Lung microvascular endothelial cell (primary cell): ENCODE results near the gene OLFML2A. TPM values are rescaled to one million over a fixed set of nuclear protein-coding genes. Genes with fewer than 3 reads are reported as not detected.

Source experiments
- DNase-seq, 2 donors: peaks; one replicate each; pipeline versions ENCODE4 v3.0.0 to v3.0.0-alpha.2; 2010; ENCODE audit warnings: low read depth in 2 of 2
- total RNA-seq: library from RNA; depleted of rRNA; stranded (reverse); fragments of >200 nt; gene quantifications from 2 replicates; pipeline ENCODE4 v1.2.1, GENCODE V29; 2014

The OLFML2A gene
- total RNA-seq, 1 donor from 2014 or later: 2.2 TPM

- no peak for DNase-seq
These were observed 1.8 kb downstream of the OLFML2A start for GRCh38 chr9:124778575-124779367.

- peak; percentile 34 to 56 for DNase-seq
These were observed 2.6 kb downstream of the OLFML2A start for GRCh38 chr9:124779368-124780059.

- no peak for DNase-seq
These were observed 3.3 kb downstream of the OLFML2A start for GRCh38 chr9:124780060-124780756.

GRCh38 chr9:124780757-124781151 lies 3.8 kb downstream of the OLFML2A start:
- no peak for DNase-seq

GRCh38 chr9:124781967-124782660 lies 5.2 kb downstream of the OLFML2A start:
- DNase-seq: no peak

DNA sequence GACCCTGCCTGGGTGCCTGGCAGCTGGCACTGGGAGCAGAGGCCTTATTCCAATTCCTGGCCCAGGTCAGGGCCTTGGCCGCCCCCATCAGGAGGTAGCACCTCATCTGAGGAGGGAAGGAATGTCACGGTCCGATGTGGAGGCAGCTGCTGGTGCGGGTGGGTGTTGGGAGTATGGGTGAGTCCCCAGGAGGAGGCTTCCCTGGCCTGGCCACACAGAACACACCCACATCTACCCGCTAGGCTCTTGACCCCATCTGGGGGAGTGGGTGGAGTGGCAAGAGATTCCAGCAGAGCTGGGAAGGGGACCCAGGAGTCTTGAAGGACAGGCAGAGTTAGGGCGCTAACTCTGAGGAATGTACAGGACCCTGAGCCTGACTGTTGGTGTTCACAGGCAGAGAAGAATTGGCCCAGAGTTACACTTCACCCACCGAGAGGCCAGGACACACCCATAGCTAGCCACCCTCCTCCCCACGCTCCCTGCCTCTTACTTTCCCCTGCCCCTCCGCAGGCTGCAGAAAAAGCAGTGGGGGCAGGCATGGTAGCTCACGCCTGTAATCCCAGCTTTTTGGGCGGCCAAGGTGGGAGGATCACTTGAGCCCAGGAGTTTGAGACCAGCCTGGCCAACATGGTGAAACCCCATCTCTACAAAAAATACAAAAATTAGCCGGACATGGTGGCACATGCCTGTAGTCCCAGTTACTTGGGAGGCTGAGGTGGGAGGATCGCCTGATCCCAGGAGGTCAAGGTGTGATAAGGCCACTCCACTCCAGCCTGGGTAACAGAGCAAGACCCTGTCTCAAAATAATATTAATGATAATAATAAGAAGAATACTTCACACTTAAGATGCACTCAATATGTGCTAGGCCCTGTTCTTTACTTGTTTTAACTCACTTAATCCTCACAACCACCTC lies 6.0 kb downstream of the OLFML2A start:
- no peak for DNase-seq

DNA sequence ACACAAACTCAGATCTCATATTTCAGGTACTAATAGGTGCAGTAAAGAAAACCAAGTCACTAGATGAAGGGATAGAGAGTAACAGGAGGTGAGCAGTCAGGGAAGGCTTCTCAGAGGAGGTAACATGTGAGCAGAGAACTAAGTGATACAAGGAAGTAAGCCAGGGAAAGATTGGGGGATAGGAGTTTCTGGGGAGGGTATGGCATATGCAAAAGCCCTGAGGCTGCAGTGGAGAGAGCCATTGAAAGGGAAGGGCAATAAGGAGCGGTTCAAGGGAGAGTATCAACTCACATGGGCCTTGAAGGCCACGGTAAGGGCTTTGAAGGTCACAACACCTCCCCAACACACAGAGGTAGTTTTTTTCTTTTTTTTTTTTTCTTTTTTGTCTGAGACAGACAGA lies 6.9 kb downstream of the OLFML2A start:
- DNase-seq: no peak

- DNase-seq: peak in 1 of 2 donors; percentile 43
These were observed 7.6 kb downstream of the OLFML2A start for GRCh38 chr9:124784509-124784908.

- DNase-seq: no peak
These were observed 10.1 kb downstream of the OLFML2A start for GRCh38 chr9:124786881-124787573.

- DNase-seq: no peak
These were observed 11.7 kb downstream of the OLFML2A start for GRCh38 chr9:124788542-124789217.

GRCh38 chr9:124789531-124789930 lies 12.6 kb downstream of the OLFML2A start:
- DNase-seq: no peak

- DNase-seq: no peak
These were observed 13.4 kb downstream of the OLFML2A start for GRCh38 chr9:124790301-124790700.

- no peak for DNase-seq
These were observed 14.0 kb downstream of the OLFML2A start for GRCh38 chr9:124790801-124791505.

DNA sequence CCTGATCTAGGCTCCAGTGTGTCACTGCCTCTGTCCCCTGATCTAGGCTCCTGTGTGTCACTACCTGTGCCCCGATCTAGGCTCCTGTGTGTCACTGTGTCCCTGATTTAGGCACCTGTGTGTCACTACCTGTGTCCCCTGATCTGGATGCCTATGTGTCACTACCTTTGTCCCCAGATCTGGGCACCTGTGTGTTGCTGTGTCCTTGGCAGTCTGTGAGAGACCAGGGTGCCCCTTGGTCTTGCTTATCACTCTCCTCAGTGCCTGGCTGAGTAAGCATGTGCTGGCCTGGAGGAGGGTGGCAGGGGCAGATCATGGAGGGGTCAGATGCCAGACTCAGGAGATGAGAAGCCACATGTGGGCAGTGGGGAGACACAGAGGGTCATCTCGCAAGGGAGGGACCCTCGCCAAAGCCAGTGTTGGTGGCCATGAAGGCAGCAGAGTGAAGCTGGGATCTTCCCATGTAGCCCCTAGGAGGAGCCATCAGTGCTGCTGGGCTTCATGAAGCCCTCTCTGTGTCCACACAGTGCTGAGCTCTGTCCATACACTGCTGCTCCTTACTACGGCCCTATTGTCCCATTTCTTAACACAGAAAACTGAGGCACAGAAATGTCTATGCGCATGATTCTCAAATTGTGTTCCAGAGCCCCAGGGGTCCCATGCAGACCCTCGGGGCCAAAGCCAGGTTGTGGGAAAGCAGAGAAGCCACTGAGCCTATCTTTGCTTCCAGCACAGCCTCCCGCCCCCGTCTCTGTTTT lies 15.5 kb downstream of the OLFML2A start:
- no peak for DNase-seq

GRCh38 chr9:124793015-124793541 lies 16.1 kb downstream of the OLFML2A start:
- peak in 1 of 2 donors; percentile 55 for DNase-seq

DNA sequence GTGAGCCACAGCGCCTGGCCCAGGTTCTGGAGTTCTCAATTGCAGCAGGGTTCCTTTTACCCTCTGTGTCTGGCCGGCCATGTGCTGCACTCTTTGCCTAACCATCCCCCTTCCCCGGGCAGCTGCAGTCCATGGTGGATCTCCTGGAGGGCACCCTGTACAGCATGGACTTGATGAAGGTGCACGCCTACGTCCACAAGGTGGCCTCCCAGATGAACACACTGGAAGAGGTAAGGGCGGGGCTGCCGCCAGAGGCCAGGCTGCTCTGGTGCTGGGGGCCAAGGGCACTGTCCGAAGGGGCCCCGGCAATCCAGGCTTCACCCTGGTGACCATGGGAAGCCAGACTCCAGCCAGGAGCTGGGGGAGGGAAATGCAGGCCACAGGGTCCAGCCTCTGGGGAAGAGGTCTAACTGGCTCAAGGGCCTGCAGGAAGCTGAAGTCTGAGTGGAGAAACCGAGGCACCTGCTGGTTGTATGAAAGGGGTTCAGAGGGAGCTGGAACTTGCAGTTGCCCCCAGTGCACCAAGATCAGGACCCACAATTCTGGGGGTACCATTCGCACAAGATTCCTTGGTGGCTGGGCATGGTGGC lies 18.1 kb downstream of the OLFML2A start:
- peak in 1 of 2 donors; percentile 40 for DNase-seq

- peak; percentile 30 to 80 for DNase-seq
These were observed 19.0 kb downstream of the OLFML2A start for GRCh38 chr9:124795881-124796431.
